Medulla oblongata (tissue), 1 donor: ENCODE results near the gene LIG1.

Experiments used
- DNase-seq: peaks from one replicate; pipeline ENCODE4 v3.0.0-alpha.2; 2015; ENCODE audit errors: extremely low spot score

Gene LIG1

DNA sequence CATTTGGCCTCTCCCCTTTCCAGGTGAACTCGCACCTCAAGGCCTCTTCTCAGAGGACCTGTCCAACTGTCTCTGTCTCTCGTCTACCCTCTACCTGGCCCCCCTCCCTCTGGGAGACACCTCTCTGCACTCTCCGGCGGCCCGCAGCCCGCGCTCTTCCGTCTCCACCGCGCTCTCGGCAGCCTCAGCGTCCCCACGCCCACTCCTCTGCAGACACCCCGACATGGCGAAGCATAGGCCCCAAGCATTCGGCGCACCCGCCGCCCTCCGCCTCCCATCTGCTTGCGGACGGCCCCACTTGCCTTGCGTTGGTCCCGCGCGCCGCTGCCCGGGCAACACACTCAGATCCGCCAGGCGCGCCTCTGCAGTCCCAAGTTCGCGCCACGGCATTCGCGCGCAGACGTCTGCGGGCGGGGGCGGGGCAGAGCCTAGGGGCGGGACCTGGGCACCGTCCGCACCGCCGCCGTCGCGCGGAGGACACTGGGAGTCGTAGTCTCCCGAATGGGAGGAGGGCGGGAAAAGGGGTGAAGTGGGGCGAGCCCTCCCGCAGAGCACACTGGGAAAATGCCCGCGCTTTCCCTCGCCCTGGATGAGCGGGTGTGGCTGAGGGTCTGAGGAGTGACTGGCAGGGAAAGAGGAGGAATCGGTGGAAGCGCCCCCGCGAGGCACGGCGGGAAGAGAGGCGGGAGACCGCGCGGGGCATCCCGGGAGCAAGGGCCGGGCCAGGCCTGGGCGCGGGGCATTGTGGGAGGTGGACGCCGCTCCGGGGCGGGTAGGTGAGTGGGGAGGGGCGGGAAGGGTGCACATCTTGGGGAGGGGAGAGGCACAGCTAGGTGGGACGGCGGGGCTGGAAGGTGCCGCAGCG, at the start of gene LIG1, which contains the start of gene ZSWIM9:
Gene LIG1 (minus strand): TSS at position 406 of the 865 bp plus-strand sequence. CDS start 4,778 bp downstream, outside the sequence.
Gene ZSWIM9 (plus strand): TSS at position 742 of the 865 bp plus-strand sequence. CDS start 1,123 bp downstream, outside the sequence.
- DNase-seq = peak; percentile 95

DNA sequence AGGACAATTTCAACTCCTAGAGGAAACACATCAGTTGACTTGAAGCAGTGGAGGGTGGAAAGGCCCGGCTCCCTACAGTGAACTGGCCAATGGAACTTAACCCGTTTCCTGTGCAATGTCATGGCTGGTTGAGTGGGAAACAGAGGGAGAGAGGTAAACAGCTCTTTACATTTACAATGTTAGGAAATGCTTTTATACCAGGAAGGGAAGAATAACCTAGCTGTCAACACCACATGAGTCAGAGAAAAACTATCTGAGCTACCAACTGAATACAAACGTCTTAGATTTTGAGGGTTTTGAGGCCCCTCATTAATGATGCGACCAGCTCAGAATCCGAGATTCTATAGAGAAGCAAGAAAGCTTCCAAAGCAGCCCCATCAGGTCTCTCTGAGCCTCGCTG, 48.9 kb upstream of the LIG1 start:
- no peak for DNase-seq

DNA sequence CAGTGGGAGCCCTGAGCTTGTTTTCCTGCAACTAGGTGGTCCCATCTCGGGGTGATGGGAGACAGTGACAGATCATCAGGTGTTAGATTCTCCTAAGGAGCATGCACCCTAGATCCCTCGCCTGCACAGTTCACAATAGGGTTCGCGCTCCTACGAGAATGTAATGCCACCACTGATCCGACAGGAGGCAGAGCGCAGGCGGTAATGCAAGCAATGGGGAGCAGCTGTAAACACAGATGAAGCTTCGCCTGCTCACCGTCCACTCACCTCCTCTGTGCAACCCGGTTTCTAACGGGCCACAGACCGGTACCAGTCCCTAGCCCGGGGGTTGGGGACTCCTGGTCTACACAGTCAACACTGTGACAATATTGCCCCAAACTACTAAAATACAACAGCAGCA, 46.8 kb upstream of the LIG1 start:
- no peak for DNase-seq

DNA sequence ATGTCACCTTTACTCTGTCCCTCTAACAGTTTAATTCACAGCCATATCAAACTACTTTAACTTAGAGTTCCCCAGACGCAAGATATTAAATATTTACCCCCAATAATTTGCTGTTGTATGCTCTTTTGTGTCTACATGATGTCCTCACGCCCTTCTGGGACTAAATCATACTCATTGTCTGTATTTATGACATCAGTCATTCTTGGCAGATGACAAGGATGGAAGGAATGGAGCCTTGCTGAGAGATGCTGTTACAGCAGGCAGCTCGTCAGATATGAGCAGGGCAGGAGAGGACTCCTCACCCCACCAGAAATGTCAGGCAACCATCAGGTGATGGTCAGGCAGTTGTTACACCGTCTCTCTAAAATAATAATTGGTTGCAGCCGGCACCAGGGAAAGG, 43.8 kb upstream of the LIG1 start:
- no peak for DNase-seq

DNA sequence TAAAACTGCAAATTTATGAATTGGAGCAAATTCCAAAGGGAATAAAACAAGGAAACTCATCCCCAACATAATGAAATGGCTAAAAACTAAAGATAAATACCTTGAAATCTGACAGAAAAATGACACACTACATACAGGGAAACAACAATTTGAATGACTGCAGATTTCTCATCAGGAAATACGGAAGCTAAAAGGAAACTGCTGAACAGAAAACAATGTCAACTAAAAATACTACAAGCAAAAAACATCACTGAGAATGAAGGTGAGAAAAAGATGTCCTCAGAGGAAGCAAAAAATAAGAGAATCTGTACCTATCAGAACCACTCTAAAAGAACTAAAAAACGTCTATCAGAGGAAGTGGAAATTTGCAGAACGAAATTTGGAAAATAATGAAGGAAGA, 39.9 kb upstream of the LIG1 start:
- DNase-seq = no peak

DNA sequence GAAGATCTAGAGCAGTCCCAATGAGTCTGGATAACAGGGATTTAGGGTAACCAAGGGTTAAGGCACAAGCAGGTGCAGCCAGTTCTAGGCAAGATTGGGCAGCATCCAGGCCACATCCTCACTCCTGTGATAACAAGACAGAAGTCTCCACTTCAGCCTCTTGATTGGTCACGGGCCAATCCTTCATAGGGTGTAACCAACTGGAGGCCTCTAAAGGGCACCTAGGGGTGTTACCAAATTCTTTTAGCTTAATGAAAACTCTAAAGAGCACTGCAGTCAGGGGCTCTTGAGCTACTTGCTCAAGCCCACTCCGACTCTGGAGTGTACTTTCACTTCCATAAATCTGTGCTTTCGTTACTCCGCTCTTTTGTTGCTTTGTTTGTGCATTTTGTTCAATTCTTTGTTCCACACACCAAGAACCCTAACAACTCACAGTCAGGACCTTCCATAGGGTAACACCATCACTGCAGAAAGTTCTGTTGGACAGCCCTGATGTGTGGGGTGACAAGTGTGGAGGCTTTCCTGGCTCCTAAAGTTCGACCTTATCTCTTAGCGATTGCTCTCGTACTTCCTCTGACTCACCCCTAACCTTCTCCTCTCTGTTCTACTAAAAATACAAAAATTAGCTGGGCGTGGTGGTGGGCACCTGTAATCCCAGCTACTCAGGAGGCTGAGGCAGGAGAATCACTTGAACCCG, 36.4 kb upstream of the LIG1 start:
- no peak for DNase-seq

DNA sequence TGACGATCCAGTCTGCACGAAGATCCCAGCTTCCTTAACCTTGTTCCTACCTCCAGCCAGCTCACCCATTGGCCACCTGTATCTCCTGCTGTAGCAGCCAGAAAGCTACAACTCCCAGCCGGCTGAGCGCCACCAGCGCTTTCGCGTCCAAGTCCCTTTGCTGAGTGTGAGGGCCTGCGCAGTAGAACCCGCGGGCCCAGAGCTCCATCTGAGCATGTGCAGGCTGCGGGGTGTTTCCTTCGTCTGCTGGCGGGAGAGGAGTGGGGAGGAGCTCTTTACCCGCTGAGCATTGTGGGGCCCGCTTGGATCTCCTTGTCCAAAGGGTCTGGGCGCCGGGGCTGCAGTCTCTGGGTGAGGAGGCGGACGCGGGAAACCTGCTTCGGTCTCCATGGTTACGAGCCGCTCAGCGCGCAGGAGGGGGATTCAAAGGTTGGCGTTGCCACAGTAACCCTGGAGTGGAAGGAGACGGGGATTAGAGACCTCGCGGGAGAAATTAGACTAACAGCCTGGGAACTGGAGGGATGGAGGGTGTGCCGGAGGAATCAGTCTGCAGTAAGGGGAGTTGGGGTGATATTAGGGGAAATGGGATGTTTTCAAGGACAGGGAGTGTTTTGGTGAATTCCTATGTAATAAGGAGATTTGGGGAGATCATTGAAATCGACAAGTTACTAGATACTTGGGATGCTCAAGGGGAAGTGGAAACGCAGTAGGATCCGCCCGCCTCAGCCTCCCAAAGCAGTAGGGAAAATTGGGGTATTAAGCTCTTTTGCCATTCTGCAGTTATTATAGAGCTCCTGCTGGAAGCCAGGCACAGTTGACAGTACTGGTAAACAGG, 33.9 kb upstream of the LIG1 start:
- DNase-seq = peak; percentile 98

DNA sequence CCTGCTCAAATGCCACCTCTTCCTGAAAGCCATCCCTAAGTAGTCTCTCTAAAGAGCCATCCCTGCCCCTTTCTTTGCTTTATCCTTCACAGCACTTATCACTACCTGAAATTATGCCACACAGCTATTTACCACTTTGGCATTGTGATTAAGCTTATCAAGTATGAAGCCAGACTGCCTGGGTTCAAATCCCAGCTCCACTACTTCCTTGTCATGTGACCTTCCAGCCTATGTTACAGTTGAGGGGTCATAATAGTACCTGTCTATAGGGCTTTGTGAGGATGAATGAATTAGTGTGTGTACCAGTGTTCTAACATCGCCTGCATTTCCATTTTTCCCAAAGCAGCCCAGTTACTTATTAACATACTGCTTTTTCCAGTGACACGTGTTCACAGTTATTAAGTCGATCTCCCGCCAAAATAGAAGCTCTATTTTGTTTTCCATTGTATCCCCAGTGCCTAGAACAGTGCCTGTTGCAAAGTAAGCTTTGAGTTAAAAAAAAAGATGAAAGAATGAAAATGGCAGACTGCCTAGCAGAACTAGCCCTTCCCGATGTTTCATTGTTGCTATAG, 33.2 kb upstream of the LIG1 start:
- no peak for DNase-seq

DNA sequence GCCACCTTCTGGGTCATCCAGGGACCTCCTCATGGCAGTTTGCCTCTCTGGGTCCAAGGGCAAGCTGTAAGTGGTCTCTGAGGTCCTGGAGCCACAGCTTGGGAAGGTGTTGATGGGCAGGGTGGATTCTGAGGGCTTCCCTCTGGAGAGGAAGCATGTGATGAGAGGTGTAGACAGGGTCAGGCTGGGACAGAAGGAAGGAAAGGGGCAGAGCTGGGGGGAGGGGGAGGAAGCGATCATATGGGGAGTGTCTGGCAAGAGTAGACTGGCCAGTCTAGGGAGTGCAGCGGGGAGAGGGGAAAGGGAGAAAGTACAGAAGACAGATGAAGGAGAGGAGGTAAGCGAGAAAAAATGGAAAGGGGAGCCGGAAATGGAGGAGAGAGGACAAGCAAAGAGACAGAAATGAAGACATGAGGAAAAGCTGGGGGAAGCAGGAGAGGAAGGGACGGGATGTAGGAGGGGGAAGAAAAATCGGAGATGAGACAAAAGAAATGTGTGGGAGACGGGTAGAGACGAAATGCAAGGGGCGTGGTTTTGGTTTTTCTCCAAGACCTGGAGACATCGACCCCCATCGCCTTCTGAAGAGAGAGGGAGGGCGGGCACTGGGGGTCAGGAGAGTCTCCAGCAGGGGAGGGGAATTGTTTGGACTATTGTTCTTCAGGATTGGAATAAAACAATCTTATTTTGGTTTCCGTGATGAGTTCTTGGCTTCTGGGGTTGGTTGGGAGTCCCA, 27.0 kb upstream of the LIG1 start:
- DNase-seq = no peak

DNA sequence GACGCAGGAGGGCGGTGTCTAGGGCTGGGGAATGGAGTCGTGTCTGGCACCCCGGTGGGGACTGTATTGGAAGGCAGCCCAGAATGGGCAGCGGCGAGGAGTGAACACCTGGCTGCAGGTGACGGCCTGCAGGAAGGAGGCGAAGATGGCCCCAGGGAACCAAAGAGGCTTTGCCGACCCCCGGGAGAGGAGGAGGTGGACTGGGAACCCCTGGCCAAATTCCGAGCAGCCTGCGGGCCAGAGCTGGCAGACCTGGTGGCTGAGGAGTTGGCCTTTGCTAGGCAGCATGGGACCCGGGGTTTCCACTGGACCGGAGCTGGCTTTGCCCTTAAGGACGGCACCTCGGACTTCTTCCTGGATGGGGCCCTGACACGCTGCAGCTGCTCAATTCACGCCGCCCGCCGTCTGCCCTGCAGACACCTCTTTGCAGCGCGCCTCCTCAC, 26.2 kb upstream of the LIG1 start:
- no peak for DNase-seq

DNA sequence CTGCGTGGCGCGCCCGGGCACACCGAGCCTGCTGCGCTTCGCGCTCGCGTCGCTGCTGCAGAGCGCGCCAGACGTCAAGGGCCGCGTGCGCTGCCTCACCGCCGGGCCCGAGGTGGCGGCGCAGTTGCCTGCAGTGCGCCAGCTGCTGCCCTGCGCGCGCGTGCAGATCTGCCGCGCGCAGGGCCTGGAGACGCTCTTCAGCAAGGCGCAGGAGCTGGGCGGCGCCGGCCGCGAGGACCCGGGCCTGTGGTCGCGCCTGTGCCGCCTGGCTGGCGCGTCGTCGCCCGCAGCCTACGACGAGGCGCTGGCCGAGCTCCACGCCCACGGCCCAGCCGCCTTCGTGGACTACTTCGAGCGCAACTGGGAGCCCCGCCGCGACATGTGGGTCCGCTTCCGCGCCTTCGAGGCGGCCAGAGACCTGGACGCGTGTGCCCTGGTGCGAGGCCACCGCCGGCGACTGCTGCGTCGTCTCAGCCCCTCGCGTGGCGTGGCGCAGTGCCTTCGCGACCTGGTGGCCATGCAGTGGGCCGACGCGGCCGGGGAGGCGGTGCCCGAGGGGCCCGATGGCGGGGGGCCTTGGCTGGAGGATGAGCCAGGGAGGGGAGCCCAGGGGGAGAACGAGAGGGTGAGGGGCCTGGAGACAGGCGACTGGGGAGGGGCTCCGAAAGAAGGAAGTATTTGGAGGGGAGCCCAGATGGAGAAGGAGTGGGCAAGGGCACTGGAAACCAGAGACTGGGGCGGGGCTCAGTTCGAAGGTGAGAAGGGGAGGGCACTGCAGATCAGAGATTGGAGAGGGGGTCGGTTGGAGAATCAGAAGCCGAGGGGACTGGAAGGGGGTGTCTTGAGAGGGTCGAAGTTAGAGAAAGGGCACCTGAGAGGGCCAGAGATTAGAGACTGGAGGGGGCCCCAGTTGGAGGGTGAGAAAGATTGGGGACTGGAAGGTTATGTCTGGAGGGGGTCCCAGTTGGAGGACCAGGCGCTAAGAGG, 25.0 kb upstream of the LIG1 start:
- no peak for DNase-seq

DNA sequence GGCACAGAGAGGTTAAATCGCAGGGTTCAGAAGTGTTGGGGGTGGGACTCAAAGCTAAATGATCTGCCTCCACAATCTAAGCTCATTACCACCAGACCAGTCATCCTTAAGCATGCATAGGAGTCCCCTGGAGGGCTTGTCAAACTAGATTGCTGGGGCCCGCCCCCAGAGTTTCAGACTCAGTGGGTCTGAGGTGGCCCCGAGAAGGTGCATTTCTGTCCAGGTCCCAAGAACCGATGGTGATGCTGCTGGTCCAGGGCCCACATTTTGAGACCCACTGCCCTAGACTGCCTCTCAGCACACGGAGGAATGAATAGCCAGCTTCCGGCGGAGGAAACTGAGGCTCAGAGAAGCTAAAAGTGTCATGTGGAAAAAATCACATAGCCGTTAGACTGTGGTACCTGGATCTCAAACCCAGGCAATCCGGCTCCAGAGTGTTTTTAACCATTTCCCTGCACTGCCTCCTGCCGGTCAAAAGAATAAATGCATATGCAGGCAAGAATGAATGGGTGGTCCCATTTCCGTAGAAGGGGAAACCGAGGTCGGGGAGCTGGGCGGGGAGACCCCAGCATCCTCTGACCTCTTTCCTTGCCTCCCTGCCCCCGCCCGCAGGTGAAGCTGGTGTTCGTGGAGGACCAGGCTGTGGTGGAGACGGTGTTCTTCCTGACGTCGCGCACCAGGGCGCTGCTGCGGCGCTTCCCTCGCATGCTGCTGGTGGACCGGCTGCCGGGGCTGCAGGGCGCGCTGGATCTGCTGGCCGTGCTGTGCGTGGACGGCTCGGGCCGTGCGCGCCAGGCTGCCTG, 24.1 kb upstream of the LIG1 start:
- no peak for DNase-seq

DNA sequence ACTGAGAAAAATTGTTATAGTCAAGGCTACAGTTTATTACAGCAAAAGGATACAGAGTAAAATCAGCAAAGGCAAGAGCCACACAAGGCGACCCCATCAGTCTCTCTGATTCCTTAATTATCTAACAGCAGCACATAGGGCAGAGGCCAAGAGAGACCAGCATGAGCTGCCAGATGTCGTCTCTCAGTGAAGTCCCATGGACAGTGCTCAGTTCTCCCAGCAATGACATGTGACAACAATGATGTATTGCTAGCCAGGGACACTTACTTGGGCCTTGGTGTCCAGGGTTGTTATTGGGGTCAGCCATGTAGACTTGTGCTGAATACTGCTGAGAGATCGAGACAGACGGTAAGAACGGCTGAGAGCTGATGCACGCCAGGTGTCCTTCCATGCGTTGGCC, 22.6 kb upstream of the LIG1 start:
- peak; percentile 21 for DNase-seq

DNA sequence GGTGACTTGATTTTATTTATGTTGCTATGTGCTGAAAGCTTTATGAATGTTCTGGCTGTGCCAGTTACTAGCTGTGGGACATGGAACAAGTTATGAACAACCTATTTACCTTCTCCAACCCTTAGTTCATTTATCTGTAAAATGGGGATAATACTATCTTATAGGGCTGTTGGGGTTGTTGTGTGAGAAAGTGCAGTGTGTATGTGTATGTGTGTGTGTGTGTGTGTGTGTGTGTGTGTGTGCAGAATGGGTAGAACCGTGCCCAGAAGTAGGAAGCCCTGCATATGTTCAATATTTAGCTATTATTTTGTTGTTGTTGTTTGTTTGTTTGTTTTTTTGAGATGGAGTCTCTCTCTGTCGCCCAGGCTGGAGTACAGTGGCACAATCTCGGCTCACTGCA, 20.7 kb upstream of the LIG1 start:
- DNase-seq = no peak

DNA sequence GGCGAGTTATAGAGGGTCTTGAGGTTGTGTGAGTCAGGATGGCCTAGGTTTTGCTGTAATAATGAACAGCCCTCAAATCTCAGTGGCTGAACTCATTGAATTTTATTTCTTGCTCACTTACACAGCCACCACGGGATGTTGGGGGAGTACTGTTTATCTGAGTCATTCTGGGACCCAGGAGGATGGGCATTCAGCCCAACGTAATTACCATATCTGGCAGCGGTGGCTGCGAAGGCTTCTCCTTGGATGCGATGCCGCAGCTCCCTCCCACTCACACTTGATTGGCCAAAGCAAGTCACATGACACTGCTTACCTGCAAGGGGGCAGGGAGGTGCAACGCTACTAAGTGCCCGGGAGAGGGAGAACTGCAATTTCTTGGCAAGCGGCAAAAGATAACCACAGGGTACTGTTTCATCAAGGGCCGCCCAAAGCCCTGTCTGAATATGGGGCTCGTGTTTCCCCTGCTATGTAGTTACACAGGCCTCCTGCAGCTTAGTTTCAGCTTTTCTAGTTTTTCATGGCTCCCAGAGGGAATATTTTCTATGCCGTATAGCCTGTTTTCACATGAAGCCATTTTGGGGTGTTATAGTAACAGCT, 20.2 kb upstream of the LIG1 start:
- peak; percentile 47 for DNase-seq

DNA sequence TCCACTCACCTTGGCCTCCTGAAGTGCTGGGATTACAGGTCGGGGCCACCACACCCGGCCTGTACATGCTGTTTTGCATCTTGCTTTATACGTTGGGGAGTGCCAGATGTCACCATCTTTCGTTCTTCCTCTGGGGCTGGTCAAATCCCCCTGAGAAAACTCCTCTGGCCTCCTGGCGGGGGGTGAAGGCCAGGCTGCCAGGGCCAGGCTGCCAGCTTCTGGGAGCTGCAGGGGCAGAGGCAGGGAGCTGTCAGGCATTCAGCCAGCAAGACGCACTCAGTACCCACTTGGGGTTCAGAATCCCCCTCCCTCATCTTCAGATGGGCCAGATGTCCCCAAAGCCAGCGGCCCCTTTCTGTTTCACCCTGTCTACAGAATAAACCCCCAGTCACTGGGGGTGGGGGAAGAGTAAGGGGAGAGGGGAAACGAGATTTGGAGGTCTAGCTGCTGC, 16.4 kb upstream of the LIG1 start:
- no peak for DNase-seq

DNA sequence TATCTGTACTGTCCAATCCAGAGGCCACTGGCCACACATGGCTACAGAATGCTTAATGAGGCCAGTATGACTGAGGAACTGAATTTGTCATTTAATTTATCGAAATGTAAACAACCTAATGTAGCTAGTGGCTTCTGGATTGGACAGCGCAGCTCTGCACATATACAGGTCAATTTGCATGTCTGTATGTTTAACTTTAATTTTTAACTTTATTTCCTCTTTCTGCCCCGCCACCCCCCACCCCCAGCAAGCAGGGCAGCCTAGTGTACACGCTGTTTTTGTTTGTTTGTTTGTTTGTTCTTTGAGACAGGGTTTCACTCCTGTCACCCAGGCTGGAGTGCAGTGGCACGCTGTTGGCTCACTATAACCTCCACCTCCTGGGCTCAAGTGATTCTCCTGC, 15.9 kb upstream of the LIG1 start:
- DNase-seq = no peak

DNA sequence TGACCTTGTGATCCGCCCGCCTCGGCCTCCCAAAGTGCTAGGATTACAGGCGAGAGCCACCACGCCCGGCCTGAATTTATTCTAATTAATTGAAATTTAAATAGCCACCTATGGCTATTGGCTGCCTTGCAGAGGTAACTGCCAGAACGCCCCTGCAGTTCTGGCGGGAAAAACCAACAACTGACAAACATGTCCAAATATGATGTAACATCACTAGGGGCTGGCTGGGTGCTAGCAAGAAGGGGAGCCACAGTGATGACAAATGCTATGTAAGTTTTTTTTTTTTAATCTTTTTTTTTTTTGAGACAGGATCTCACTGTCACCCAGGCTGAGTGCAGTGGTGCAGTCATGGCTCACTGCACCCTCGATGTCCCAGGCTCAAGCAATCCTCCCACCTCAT, 13.2 kb upstream of the LIG1 start:
- no peak for DNase-seq
